K562 (cell line): ENCODE measurements around the gene NOX5. TPM values are rescaled to one million over a fixed set of nuclear protein-coding genes. Genes with fewer than 3 reads are reported as not detected.

Experiments
- BRD4 ChIP-seq: fragments of 200-600 bp; sonication (generic); IDR thresholded peaks from 2 replicates; pipeline ENCODE4 v1.6.1; 2017; ENCODE audit warnings: inconsistent platforms
- SRSF1 ChIP-seq: fragments of 200-400 bp; formaldehyde crosslinking; IDR thresholded peaks from 2 replicates; pipeline ENCODE4 v1.6.1; 2017; ENCODE audit warnings: mild to moderate bottlenecking, low read depth, low read length, moderate library complexity
- STAG1 ChIP-seq: sonication (generic); formaldehyde crosslinking; IDR thresholded peaks from 2 replicates; pipeline ENCODE4 v1.5.0; 2020; ENCODE audit warnings: missing genetic modification reagents, borderline replicate concordance
- ZNF347 ChIP-seq: fragments of 450-650 bp; formaldehyde crosslinking; IDR thresholded peaks from 2 replicates; pipeline ENCODE4 v1.4.0; 2020; ENCODE audit warnings: low read depth, mild to moderate bottlenecking, moderate library complexity
- ZNF740 ChIP-seq, 3 experiments: fragments of 200-800 bp in 1 of 3; sonication (Bioruptor generic) in 1 of 3; sonication (generic) in 1 of 3; formaldehyde crosslinking in 1 of 3; IDR thresholded peaks; 2 replicates each; pipeline versions ENCODE4 v1.6.1 to v1.8.0; 2016 to 2022; ENCODE audit warnings: mild to moderate bottlenecking in 2 of 3, missing compliant biosample characterization in 2 of 3, missing genetic modification characterization in 2 of 3, missing genetic modification reagents in 1 of 3
- polyA plus RNA-seq, 8 experiments: library from polyadenylated mRNA; depleted of rRNA in 4 of 8; stranded (reverse) in 5 of 8; unstranded in 3 of 8; fragments of >200 nt; fragmentation: Nextera tagmentation in 2 of 8; fragmentation: Illumina TruSeq in 1 of 8; extraction: Ambion mirVana in 2 of 8; extraction: Trizol in 1 of 8; gene quantifications; 2 replicates each; pipeline versions ENCODE4 v1.2.1 to v1.2.3, GENCODE V29; 2011 to 2014; ENCODE audit warnings: inconsistent platforms in 1 of 8, missing spikeins in 1 of 8
- total RNA-seq, 7 experiments: library from RNA; depleted of rRNA in 6 of 7; stranded (reverse); fragments of >200 nt in 6 of 7; fragmentation: Illumina TruSeq in 2 of 7; extraction: Trizol in 2 of 7; gene quantifications; 2 replicates each; pipeline versions ENCODE4 v1.2.1 to v1.2.3, GENCODE V29; 2011 to 2021; ENCODE audit warnings: low replicate concordance in 1 of 7
- TF ChIP-seq, protein P1 (sequence below), 2 experiments: fragments of 450-650 bp in 1 of 2; IDR thresholded peaks; 2 replicates each; pipeline ENCODE4 v1.6.1; 2011 to 2017; ENCODE audit warnings: low read depth in 2 of 2, antibody characterized with exemption in 1 of 2, borderline replicate concordance in 1 of 2, low read length in 1 of 2, mild to moderate bottlenecking in 1 of 2, mixed read lengths in 1 of 2; ENCODE audit not compliant: control insufficient read depth in 1 of 2
- TF ChIP-seq, protein P2 (sequence below): fragments of 450-650 bp; formaldehyde crosslinking; IDR thresholded peaks from 2 replicates; pipeline ENCODE4 v1.4.0; 2020; ENCODE audit warnings: mild to moderate bottlenecking, moderate library complexity

The NOX5 gene
- total and polyA plus RNA-seq, 9 of the 15 experiments (the other 6 are each of a cell fraction or from before 2014, with no cell fraction given), result 0.01 TPM; not detected in 8

DNA sequence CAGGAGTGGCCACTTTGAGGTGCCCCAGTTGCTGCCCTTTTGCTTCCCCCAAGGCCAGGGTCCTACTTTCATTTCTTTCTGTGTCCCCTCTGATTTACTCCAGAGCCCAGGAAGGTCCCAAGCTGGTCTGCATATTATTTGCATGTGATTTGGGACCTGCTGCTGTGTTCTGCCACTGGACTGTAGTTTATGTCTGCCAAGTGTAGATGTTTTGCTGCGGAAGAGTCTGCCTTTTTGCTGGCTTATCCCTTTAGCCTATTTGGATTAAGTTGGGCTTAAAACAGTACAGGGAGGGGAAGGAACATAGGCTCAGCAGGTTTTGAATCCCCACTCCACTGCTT is 21.4 kb downstream of the NOX5 start (continued):
- TF ChIP-seq, protein P1, sequence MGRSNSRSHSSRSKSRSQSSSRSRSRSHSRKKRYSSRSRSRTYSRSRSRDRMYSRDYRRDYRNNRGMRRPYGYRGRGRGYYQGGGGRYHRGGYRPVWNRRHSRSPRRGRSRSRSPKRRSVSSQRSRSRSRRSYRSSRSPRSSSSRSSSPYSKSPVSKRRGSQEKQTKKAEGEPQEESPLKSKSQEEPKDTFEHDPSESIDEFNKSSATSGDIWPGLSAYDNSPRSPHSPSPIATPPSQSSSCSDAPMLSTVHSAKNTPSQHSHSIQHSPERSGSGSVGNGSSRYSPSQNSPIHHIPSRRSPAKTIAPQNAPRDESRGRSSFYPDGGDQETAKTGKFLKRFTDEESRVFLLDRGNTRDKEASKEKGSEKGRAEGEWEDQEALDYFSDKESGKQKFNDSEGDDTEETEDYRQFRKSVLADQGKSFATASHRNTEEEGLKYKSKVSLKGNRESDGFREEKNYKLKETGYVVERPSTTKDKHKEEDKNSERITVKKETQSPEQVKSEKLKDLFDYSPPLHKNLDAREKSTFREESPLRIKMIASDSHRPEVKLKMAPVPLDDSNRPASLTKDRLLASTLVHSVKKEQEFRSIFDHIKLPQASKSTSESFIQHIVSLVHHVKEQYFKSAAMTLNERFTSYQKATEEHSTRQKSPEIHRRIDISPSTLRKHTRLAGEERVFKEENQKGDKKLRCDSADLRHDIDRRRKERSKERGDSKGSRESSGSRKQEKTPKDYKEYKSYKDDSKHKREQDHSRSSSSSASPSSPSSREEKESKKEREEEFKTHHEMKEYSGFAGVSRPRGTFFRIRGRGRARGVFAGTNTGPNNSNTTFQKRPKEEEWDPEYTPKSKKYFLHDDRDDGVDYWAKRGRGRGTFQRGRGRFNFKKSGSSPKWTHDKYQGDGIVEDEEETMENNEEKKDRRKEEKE (IDR thresholded peaks at IDR 0.05; ENCODE audit: borderline replicate concordance in 1 of 2, control insufficient read depth in 1 of 2, low read depth in 2 of 2, low read length in 1 of 2), result no peak
- TF ChIP-seq STAG1 (CRISPR knock-in tag) (no peak), SRSF1 (no peak), BRD4 (no peak), ZNF347 (no peak), ZNF740 (CRISPR knock-in tag; IDR thresholded peaks at IDR 0.05) (no peak), ZNF740 (tag; IDR thresholded peaks at IDR 0.05) (no peak)
- TF ChIP-seq, protein P2, sequence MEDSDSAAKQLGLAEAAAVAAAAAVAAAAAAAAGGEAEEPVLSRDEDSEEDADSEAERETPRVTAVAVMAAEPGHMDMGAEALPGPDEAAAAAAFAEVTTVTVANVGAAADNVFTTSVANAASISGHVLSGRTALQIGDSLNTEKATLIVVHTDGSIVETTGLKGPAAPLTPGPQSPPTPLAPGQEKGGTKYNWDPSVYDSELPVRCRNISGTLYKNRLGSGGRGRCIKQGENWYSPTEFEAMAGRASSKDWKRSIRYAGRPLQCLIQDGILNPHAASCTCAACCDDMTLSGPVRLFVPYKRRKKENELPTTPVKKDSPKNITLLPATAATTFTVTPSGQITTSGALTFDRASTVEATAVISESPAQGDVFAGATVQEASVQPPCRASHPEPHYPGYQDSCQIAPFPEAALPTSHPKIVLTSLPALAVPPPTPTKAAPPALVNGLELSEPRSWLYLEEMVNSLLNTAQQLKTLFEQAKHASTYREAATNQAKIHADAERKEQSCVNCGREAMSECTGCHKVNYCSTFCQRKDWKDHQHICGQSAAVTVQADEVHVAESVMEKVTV (CRISPR knock-in tag), result 0 out of 2 replicates have a peak, but pooled peaks have one; percentile 20
